Uterus (tissue), 2 donors: Measurements from ENCODE around the gene C19orf33.

Experiments
- POLR2A ChIP-seq, 2 donors: fragments of 450-650 bp; IDR thresholded peaks; one replicate each; pipeline ENCODE4 v1.6.1; 2016; ENCODE audit warnings: antibody characterized with exemption in 2 of 2, mild to moderate bottlenecking in 1 of 2, moderate library complexity in 1 of 2
- TF ChIP-seq, protein P1 (sequence below), 4 experiments: fragments of 200-600 bp in 2 of 4; fragments of 450-650 bp in 2 of 4; sonication (generic) in 2 of 4; IDR thresholded peaks; one replicate each; pipeline ENCODE4 v1.5.1; 2016 to 2019; ENCODE audit warnings: antibody characterized with exemption in 4 of 4, mild to moderate bottlenecking in 2 of 4, moderate library complexity in 1 of 4

DNA sequence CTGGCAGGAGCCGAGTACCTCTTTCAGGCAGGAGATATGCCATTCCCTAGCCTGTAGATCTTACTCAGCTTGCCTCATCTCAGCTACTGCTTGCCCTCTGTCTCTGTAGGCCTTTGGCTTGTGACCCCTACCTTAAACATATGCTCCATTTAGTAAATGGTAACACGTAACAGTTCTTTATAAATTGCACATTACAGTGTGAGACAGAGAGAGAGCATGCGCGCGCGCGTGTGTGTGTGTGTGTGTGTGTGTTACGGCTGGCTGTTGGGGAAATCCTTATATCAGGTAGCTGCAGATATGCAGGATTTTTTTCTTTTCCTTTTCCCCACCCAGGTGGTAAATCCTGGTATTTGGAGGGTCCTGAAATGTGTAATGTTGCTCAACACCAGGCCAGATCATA, 35.5 kb upstream of the C19orf33 start:
- no peak for TF ChIP-seq POLR2A (IDR thresholded peaks at IDR 0.05)
- TF ChIP-seq, protein P1, sequence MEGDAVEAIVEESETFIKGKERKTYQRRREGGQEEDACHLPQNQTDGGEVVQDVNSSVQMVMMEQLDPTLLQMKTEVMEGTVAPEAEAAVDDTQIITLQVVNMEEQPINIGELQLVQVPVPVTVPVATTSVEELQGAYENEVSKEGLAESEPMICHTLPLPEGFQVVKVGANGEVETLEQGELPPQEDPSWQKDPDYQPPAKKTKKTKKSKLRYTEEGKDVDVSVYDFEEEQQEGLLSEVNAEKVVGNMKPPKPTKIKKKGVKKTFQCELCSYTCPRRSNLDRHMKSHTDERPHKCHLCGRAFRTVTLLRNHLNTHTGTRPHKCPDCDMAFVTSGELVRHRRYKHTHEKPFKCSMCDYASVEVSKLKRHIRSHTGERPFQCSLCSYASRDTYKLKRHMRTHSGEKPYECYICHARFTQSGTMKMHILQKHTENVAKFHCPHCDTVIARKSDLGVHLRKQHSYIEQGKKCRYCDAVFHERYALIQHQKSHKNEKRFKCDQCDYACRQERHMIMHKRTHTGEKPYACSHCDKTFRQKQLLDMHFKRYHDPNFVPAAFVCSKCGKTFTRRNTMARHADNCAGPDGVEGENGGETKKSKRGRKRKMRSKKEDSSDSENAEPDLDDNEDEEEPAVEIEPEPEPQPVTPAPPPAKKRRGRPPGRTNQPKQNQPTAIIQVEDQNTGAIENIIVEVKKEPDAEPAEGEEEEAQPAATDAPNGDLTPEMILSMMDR (IDR thresholded peaks at IDR 0.05): no peak
